Cardiac fibroblast (primary cell): ENCODE measurements around the gene MLN.
A peak's percentile ranks its signal among the peaks of the same experiment; 100 is the strongest.

Experiments
- DNase-seq, 2 donors: peaks; one replicate each; pipeline versions ENCODE4 v3.0.0 to v3.0.0-alpha.2; 2010; ENCODE audit warnings: low read depth in 2 of 2
- H3K4me3 ChIP-seq, 2 donors: replicated peaks in 1 of 2; 1 replicate in 1 of 2; 2 replicates in 1 of 2; pipeline ENCODE4 v1.5.1; 2011; ENCODE audit warnings: low read depth in 2 of 2, low read length in 2 of 2, mild to moderate bottlenecking in 2 of 2, moderate library complexity in 1 of 2
- CTCF ChIP-seq: IDR thresholded peaks from one replicate; pipeline ENCODE4 v1.5.1; 2011; ENCODE audit warnings: low read depth, mild to moderate bottlenecking, low read length, inconsistent platforms

The MLN gene

DNA sequence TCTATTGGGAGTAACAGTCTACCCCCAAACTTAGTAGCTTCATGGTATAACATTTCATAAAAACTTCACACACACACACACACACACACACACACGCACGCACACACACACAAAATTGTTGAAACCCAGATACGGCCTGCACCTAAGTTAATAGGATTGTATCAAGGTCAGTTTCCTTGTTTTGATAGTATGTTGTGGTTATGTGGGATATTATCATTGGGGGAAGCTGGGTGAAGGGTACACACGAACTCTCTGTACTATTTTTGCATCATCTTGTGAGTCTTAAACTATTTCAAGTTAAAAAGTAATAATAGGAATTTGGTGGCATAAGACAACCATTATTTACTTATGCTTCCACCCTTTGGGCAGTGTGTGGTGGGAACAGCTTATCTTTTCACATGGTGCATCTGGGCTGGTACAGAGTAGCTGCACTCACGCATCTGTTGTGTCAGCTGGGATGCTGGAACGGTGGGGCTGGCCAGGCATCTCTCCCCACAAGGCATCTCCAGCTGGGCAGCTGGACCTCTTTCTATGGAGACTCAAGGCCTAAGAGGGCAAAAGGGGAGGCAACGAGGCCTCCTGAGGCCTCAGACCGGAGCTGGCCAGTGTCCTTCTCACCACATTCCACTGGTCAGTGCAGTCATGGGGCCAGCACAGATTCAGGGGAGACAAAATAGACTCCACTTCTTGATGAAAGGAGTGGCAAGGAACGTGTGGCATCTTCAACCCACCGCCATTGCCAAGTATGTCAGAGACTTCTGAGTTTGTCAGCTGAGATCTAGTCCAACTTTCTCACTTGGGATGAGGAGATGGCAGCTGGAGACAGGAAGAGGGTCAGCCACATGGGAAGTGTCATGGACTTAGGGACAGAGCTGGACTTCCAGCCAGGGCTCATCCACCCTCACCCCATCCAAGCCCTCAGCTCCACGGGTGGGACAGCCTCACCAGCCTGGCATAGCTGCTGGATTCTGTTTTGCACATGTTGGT, 36.6 kb downstream of the MLN start:
- TF ChIP-seq CTCF: no peak
- DNase-seq: no peak
- no peak overlapping the region for H3K4me3 ChIP-seq

DNA sequence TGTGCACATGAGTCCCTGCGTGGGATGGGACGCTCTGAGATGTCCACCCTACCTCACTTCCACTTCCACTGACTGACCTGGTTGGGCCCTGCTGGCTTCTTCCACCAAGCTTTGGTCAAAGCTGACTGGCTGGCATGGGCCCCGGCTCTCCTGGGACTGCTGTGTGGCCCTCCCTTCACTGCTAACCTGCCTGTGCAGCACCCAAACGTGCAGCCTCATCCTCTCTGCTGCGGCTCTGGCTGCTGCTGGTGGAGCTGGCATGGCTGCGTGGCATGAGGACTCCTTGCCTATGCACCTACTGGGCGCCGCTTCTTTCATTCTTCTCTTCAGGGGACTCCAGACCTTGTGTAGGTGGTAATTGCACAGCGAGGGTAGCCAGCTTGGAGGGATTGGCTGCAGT, 38.4 kb downstream of the MLN start:
- TF ChIP-seq CTCF: no peak
- DNase-seq: no peak
- no peak overlapping the region for H3K4me3 ChIP-seq

DNA sequence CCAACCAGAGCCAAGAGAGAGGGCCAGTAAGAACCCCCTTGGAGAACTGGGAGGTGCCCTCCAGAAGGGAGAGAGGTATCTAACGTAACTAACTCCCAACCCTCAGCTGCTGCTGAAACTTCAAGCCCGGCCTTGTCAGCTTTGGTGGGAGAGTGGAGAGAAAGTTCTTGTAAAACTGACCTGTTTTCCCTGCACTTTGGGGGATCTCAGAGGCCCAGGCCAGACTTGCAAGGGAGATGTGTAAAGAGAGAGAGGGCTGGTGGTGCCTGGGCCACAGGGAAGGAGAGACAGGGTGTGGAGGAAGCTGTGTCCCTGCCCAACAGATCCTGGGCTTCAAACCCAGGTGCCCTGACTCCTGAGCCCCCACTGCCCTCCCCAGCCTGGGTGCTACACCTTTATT, 39.8 kb downstream of the MLN start:
- TF ChIP-seq CTCF: no peak
- DNase-seq: no peak
- no peak overlapping the region for H3K4me3 ChIP-seq

DNA sequence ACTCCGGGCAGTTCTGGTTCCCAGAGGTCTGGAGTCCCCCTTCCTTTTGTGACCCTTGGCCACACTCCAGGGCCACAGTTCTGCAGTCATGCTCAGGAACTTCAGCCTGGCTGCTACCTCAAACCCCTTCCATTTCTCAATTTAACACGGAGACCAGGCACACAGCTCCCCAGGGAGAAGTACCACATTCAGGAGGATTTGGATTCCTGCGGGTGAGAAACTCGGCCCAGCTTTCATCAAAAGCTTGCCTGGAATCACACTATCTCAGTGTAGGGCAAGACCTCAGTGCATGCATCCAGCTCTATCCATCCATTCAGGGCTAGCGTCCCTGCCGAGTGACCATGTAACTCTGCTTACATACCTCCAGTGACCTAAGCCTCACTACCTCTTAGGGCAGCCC, 40.3 kb downstream of the MLN start:
- DNase-seq: no peak
- no peak overlapping the region for H3K4me3 ChIP-seq
- no peak for TF ChIP-seq CTCF

DNA sequence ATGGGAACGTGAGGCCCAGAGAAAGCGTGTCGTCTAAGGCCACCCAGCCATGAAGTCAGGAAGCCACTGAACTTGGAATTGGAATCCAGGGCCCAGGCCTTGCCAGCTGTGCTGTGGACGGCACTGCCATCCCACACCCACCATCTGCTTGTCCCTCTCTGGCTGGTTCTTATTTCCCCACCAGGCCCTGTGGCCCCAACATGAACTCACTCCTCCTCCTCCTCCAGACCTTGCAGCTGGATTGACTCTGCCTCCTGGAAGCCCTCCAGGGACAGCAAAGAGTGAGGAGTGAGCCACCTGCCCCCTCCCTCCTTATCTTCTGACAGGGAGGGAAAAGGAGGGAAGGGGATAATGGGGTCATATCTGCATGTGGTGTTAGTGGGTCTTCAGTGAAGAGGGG, 41.1 kb downstream of the MLN start:
- TF ChIP-seq CTCF: no peak
- no peak overlapping the region for H3K4me3 ChIP-seq
- DNase-seq: no peak

- H3K4me3 ChIP-seq: no peak overlapping the region
- DNase-seq: peak; percentile 61 to 70
Observed at GRCh38 chr6:33761922-33762629, 41.7 kb downstream of the MLN start.

More at GRCh38 chr6:33761922-33762629, 41.7 kb downstream of the MLN start:
- peak; percentile 77 for TF ChIP-seq CTCF
